Heart right ventricle (tissue), 16 donors: ENCODE measurements around the gene MCCC1. TPM values are rescaled to one million over a fixed set of nuclear protein-coding genes. Genes with fewer than 3 reads are reported as not detected.

Experiments
- ATAC-seq, 8 donors: fragments of 200-7000 bp; cut with Tn5 transposase; one replicate each; pipeline ENCODE4 v1.9.1; 2020; ENCODE audit warnings: mild to moderate bottlenecking in 8 of 8, moderate library complexity in 8 of 8, moderate number of reproducible peaks in 1 of 8
- DNase-seq, 2 donors: peaks; one replicate each; pipeline ENCODE4 v3.0.0-alpha.2; 2020
- H3K27ac ChIP-seq, 10 donors: fragments of 200-600 bp; sonication (generic) in 2 of 10; one replicate each; pipeline versions ENCODE4 v1.5.0 to v1.8.0; 2020 to 2022; ENCODE audit warnings: mild to moderate bottlenecking in 3 of 10
- H3K27me3 ChIP-seq, 7 donors: fragments of 200-600 bp; one replicate each; pipeline ENCODE4 v1.8.0; 2021 to 2022; ENCODE audit warnings: mild to moderate bottlenecking in 2 of 7
- H3K36me3 ChIP-seq, 9 donors: fragments of 200-600 bp; sonication (generic) in 1 of 9; one replicate each; pipeline versions ENCODE4 v1.5.0 to v1.8.0; 2020 to 2022; ENCODE audit warnings: mild to moderate bottlenecking in 2 of 9
- H3K4me1 ChIP-seq, 9 donors: fragments of 200-600 bp; sonication (generic) in 1 of 9; one replicate each; pipeline versions ENCODE4 v1.5.0 to v1.8.0; 2020 to 2022; ENCODE audit warnings: mild to moderate bottlenecking in 4 of 9
- H3K4me3 ChIP-seq, 10 donors: fragments of 200-600 bp; sonication (generic) in 2 of 10; one replicate each; pipeline versions ENCODE4 v1.5.0 to v1.8.0; 2020 to 2022; ENCODE audit warnings: mild to moderate bottlenecking in 7 of 10, moderate library complexity in 2 of 10
- H3K9me3 ChIP-seq, 11 donors: fragments of 200-600 bp in 10 of 11; sonication (generic) in 2 of 11; one replicate each; pipeline versions ENCODE4 v1.5.0 to v1.8.0; 2013 to 2022; ENCODE audit warnings: mild to moderate bottlenecking in 2 of 11, control low read depth in 1 of 11, moderate library complexity in 1 of 11
- CTCF ChIP-seq, 9 donors: fragments of 200-600 bp; sonication (generic) in 2 of 9; IDR thresholded peaks; one replicate each; pipeline versions ENCODE4 v1.5.0 to v1.8.0; 2021 to 2022; ENCODE audit warnings: antibody characterized with exemption in 9 of 9, mild to moderate bottlenecking in 5 of 9, moderate library complexity in 1 of 9
- WGBS, 2 donors: extraction: QIAGEN DNeasy Blood & Tissue Kit; methylation state at CpG; one replicate each; pipeline ENCODE4 v1.1.7; 2013; ENCODE audit warnings: inconsistent platforms in 1 of 2; 5-methylcytosine and 5-hydroxymethylcytosine counted together
- intact Hi-C, 10 donors: fragments of 100-400 bp; cut with DNase I; formaldehyde crosslinking; loops; one replicate each; pipeline versions ENCODE4 v1.11.1 to v1.14.2; 2022
- polyA plus RNA-seq, 2 donors: library from polyadenylated mRNA; stranded (reverse); fragments of 200-250 nt; gene quantifications; one replicate each; pipeline ENCODE4 v1.2.3, GENCODE V29; 2013
- total RNA-seq, 10 donors: library from RNA; stranded (reverse); fragmentation: NEBNext Ultra II Directional in 3 of 10; extraction: Animal tissue kit (Norgen Biotek cat#: 25700) in 3 of 10; gene quantifications; one replicate each; pipeline versions ENCODE4 v1.2.1 to v1.2.4, GENCODE V29; 2021 to 2023
- donor health status: Arrhythmogenic right ventricular cardiomyopathy.
- donor health status: ischemic (EF 13 %, LVEDD 7.1; RV severe dilation, severe dysfunction).
- donor health status: healthy with polysubstance abuse.
- donor health status: DM: no; HTN: yes; CAD: no.
- donor health status: DM: no; HTN: no; CAD: no.
- donor health status: ischemic (EF 25% LVEDD 6.9; RV normal size, moderate dysfunction).
- donor health status: ischemic (EF 25% LVEDD 5.7; RV mildly dilated, moderate dysfunction).
- donor health status: healthy.
- donor health status: DM: yes; HTN: yes; CAD: no.
- donor health status: Ischemic cardiomyopathy.
- donor health status: ischemic (EF 35%, LVEDD 5.7; RV mildly dilated, moderate dysfunction).
- donor health status: nonischemic (EF 11% LVEDD 7.7; RV severe dilation, severe dysfunction).
- donor health status: DM: yes; HTN: yes; CAD: no.
- donor health status: PGD.
- donor health status: ischemic (EF 29% LVEDD 5.4; RV normal size, mild dysfunction).
- donor health status: nonischemic (EF 23%, LVEDD 6.1; RV moderate dilation, normal function).

The MCCC1 gene
- total and polyA plus RNA-seq, 12 donors: 28.9 to 62.9 (median 46.0) TPM

GRCh38 chr3:182965861-182966366, 133.4 kb downstream of the MCCC1 start:
- ATAC-seq (no peak), DNase-seq (no peak)
- H3K9me3 ChIP-seq: no peaks in the 10 kb centered on the region
- no peak overlapping the region for H3K27ac ChIP-seq
- no peaks in the 10 kb centered on the region for H3K27me3 ChIP-seq
- no peak for TF ChIP-seq CTCF (IDR thresholded peaks at IDR 0.05)
- intact Hi-C loops: no loop called here
- H3K4me3 ChIP-seq: no peak overlapping the region
- 89 to 91% methylated on average over 9 of the region's 9 CpGs for WGBS, 2 donors
- H3K36me3 ChIP-seq: peaks cover 0 to 30% (median 0%) of the 10 kb centered on the region in 9 donors
- peaks cover 0 to 33% (median 17%) of the 10 kb centered on the region in 9 donors for H3K4me1 ChIP-seq

Other genes starting within 250 kb of the MCCC1 start
- 10 to 100 TPM; 30.7 to 45.2 (median 36.5) TPM for gene DCUN1D1, start 119.0 kb downstream of the MCCC1 start, total RNA-seq
- 1 to 10 TPM; 7.9 to 8.2 TPM for gene DCUN1D1, start 119.0 kb downstream of the MCCC1 start, polyA plus RNA-seq
- gene LAMP3, start 63.2 kb upstream of the MCCC1 start, total RNA-seq: 1 to 10 TPM in 1 of 10 donors, under 1 TPM in 1, not detected in 8; 0.08 to 3.2 TPM
- gene LAMP3, start 63.2 kb upstream of the MCCC1 start, polyA plus RNA-seq: under 1 TPM in 1 of 2 donors, not detected in 1; 0.09 TPM
- 1 to 10 TPM; 2.0 to 9.0 (median 5.8) TPM for gene B3GNT5, start 153.8 kb upstream of the MCCC1 start, total RNA-seq
- gene B3GNT5, start 153.8 kb upstream of the MCCC1 start, polyA plus RNA-seq: 1 to 10 TPM; 1.7 to 2.2 TPM